NCI-H82 treated with DMSO at 0.1 percent for 48 hours (cell line): Measurements from ENCODE around the gene PRDM4.
"Not testable (repeated sequence)": the region's sequence is repeated elsewhere in the genome, so short reads cannot be mapped to it uniquely, and the experiment has no call there.

Experiments used
- DNase-seq: peaks from one replicate; lab custom pipeline; 2025; ENCODE audit not compliant: unreplicated experiment; lab: John Stamatoyannopoulos, UW

PRDM4 gene

DNA sequence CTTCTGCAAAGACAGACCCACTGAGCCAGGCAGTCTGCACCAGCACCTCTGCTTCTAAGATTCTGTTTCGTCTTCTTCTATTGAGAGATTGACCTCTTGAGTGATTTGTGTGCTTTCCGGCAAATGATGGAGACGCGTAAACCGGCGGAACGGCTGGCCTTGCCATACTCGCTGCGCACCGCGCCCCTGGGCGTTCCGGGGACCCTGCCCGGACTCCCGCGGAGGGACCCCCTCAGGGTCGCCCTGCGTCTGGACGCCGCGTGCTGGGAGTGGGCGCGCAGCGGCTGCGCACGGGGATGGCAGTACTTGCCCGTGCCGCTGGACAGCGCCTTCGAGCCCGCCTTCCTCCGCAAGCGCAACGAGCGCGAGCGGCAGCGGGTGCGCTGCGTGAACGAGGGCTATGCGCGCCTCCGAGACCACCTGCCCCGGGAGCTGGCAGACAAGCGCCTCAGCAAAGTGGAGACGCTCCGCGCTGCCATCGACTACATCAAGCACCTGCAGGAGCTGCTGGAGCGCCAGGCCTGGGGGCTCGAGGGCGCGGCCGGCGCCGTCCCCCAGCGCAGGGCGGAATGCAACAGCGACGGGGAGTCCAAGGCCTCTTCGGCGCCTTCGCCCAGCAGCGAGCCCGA, 14.3 kb upstream of the PRDM4 start:
- no peak for DNase-seq

DNA sequence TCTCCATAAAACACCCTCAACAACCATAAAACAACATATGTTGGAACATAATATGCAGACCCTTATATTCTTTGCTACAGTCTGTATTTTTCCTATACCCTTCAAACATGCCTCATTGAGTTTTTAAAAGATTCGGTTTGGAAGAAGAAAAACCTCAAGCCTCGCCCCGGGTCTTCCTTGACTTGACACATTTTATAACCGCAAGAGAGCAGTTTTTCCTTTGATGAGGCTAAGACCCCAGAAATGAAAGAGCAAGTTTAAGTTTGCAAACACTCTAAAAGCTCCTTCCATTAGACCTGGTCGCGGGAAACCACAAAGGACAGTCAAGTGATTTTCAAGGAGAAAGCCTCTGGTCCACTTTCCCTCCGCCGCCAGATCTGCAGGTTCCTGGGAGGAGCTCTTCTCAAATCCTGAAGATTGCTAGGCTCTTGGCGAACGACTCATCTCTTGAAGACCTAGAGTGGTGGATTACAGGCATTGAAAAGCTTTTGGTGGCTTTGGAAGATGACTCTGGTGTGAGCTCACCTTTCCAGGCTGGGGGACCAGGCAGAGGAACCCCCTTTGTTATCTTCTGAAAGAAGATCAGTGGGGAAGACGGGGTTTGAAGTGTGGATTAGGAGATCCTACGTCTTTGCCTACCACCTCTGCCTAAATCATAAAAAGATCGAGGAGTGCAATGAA, 13.6 kb upstream of the PRDM4 start, which contains the start of gene ASCL4:
ASCL4 (plus strand) TSS at position 356 of the 681 bp plus-strand sequence. CDS start 515 bp downstream, outside the sequence.
- no peak for DNase-seq

GRCh38 chr12:107767466-107767865, 6.5 kb upstream of the PRDM4 start:
- no peak for DNase-seq

GRCh38 chr12:107765316-107765715, 4.4 kb upstream of the PRDM4 start:
- DNase-seq = no peak

- DNase-seq = no peak
These were observed 3.7 kb upstream of the PRDM4 start for GRCh38 chr12:107764626-107765025.

GRCh38 chr12:107762874-107763273, 1.9 kb upstream of the PRDM4 start:
- no peak for DNase-seq

- no peak for DNase-seq
These were observed 566 bp upstream of the PRDM4 start for GRCh38 chr12:107761502-107761904.

GRCh38 chr12:107760207-107760808, 629 bp downstream of the PRDM4 start:
- no peak for DNase-seq

- DNase-seq = no peak
These were observed 1.5 kb downstream of the PRDM4 start for GRCh38 chr12:107759410-107759809.

DNA sequence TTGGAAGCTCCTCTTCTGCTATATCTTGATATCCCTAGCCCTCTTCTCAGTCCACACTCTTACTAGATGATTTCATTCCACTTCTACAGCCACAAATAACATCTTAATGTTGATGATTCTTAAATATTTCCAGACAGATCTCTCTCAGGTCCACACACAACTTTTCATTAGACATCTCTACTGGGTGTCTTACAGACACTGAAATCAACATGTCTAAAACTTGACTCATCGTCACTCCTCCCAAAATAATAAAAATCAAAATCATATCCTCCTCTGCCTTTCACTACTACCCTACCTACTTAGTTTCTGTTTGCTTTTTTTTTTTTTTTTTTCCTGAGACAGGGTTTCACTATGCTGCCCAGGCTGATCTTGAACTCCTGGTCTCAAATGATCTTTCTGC, 11.9 kb downstream of the PRDM4 start:
- no peak for DNase-seq

DNA sequence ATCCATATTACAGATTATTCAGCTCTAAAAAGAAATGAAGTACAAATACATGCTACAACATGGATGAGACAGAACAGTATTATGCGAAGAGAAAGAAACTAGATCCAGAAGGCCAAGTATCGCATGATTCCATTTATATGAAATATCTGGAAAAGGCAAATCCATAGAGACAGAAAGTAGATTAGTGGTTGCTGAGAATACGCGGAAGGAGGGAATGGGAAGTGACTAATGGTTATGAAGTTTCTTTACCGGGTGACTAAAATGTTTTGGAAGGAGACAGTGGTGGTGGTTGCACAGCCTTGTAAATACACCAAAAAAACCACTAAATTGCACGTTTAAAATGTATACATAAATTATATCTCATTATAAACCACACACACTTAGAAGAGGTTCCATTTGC, 12.5 kb downstream of the PRDM4 start:
- DNase-seq = no peak

GRCh38 chr12:107736914-107737313, 24.0 kb downstream of the PRDM4 start:
- DNase-seq = no peak

DNA sequence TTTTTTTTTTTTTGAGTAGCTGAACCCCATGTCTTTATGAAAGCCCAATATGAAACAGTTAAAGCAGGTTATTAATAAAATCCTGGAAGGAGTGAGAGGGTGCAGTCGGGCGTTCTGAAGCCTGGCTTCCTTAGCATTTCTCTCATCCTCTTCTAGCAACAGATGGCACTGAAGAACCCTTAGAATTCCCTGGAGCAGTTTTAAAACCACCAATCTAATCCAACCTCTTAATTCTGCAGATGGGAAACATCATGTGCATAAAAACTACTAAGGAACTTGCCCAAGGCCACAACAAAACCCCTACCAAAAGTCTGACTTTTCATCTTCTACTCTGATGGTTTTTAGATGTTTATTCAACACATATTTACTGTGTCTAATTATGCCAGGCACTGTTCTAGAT, 25.2 kb downstream of the PRDM4 start:
- DNase-seq = no peak

DNA sequence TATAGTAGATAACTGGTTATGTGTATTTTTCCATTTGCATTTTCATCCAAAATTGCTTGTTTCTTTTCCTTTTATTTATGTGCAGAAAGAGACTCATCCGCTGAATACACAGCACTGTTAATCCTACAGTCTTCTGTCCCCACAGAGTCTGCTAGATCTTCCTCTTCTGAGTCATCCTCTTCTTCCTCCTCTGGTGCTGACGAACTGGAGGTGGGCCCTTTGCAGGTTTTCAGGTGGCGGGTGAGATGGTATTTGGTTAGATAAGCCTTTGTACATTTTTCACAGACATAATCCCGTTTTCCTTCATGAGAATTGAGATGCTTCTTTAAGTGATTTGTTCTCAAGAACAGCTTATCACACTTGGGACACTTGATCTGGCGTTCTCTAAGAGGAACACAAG, 26.8 kb downstream of the PRDM4 start:
- DNase-seq = no peak

DNA sequence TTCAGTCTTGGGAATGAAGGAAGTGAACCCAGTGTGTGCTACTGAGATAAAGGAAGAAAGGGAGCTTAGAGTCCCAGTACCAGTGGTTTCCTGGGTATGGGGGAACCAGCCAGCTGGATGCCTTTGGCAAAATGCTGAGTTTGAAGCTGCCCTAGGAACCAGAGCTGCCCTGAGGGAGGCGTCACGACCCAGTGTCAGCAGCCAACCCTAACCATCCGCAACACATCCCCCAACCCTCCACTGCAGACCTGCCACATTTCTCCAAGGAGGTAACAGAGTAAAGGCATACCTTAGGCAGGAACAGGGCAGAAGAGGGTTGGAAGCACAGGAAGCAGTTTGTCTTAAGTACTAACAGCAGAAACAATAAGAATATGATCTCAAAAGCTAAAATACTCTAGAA, 28.6 kb downstream of the PRDM4 start:
- DNase-seq = no peak

DNA sequence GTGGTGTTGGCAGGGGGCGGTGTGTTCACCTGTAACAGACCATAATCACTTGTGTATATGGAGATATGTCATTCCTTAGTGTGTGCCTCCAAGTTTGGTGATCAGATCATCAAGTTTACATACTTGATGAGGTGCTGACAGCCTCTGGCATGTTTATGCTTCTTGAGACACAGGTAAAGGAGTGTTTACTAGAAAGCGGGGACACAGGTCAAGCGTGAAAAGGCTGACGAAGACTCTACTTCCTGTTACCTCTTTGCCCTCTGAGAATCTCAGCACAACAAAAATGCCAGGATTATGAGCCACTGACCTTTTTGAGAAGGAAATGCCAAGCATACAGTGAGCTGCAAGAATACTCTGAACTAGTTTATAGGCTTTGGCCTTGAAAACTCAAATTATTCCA, 29.6 kb downstream of the PRDM4 start:
- DNase-seq = no peak

DNA sequence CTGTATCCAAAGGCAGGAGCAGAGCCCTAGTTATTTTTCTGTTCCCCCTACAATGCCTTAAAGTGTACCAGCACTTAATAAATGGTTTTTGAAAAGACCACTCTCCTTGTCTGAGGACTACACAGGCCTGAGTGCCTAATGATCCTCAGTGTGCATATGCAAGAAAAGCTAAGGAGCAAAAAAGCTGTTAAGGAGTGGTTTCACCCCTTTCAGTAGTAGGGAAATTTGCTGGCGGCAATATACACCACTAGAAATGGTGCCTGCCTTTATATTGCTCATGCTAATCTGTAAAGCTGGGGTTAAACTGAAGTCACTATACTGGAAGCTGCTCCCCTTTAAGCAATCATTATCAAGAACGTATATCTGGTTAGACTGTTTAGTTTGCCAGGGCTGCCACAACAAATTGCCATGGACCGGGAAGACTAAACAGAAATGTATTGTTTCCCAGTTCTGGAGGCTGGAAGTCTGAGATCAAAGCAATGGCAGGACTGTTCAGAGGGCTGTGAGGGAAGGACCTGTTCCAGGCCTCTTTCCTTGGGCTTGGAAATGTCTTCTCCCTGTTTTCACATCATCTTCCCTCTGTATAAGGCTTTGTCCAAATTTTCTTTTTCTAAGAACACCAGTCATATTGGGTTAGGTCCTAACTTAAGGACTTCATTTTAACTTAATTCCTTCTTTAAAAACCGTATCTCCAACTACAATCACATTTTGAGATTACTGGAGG, 30.2 kb downstream of the PRDM4 start:
- no peak for DNase-seq

DNA sequence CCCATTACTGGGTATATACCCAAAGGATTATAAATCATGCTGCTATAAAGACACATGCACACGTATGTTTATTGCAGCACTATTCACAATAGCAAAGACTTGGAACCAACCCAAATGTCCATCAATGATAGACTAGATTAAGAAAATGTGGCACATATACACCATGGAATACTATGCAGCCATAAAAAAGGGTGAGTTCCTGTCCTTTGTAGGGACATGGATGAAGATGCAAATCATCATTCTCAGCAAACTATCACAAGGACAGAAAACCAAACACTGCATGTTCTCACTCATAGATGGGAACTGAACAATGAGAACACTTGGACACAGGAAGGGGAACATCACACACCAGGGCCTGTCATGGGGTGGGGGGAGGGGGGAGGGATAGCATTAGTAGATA, 33.2 kb downstream of the PRDM4 start:
- not testable (repeated sequence) for DNase-seq

DNA sequence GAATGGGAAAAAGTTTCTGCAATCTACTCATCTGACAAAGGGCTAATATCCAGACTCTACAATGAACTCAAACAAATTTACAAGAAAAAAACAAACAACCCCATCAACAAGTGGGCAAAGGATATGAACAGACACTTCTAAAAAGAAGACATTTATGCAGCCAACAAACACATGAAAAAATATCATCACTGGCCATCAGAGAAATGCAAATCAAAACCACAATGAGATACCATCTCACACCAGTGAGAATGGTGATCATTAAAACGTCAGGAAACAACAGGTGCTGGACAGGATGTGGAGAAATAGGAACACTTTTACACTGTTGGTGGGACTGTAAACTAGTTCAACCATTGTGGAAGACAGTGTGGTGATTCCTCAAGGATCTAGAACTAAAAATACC, 33.6 kb downstream of the PRDM4 start:
- not testable (repeated sequence) for DNase-seq

- no peak for DNase-seq
These were observed 42.3 kb downstream of the PRDM4 start for GRCh38 chr12:107718606-107719005.

DNA sequence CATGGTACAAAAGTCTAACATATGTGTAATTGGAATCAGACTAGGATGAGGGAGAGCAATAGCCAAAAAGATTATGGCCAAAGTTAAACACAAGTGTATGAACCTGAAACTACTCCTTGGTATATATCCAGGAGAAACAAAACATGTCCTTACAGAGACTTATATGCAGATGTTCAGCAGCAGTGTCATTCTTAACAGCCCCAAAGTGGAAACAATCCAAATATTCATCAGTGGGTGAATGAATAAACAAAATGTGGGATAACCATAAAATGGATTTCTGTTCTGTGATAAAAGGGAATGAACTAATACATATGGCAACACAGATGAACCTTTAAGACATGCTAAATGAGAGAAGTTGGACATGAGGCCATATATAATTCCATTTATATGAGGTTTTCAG, 45.2 kb downstream of the PRDM4 start:
- DNase-seq = no peak

GRCh38 chr12:107705522-107705921, 55.4 kb downstream of the PRDM4 start:
- DNase-seq = not testable (repeated sequence)
